ENCODE data around the gene UQCRH. TPM values are rescaled to one million over a fixed set of nuclear protein-coding genes. Genes with fewer than 3 reads are reported as not detected.

The UQCRH gene
- total RNA-seq, 1 donor from 2014 or later, result 1,085 TPM

GRCh38 chr1:46268578-46268977 lies 34.9 kb upstream of the UQCRH start:
- DNase-seq, result no peak
- TF ChIP-seq CTCF (IDR thresholded peaks at IDR 0.05; ENCODE audit: borderline replicate concordance), result no peak
- Histone ChIP-seq H3K4me1 (no peaks in the 10 kb centered on the region), H3K27me3 (ENCODE audit: low read depth) (no peaks in the 10 kb centered on the region), H3K27ac (replicated peaks) (no peak overlapping the region), H3K4me3 (no peak overlapping the region), H3K9me3 (replicated peaks) (no peaks in the 10 kb centered on the region), H3K36me3 (no peaks in the 10 kb centered on the region)
- intact Hi-C loops (cut with micrococcal nuclease), result no loop called here

GRCh38 chr1:46274225-46275029 lies 29.1 kb upstream of the UQCRH start:
- TF ChIP-seq CTCF (IDR thresholded peaks at IDR 0.05; ENCODE audit: borderline replicate concordance), result no peak
- H3K9me3 ChIP-seq (replicated peaks), result no peaks in the 10 kb centered on the region
- no peaks in the 10 kb centered on the region for H3K27me3 ChIP-seq (ENCODE audit: low read depth)
- peaks cover 15% of the 10 kb centered on the region for H3K36me3 ChIP-seq
- intact Hi-C loops (cut with micrococcal nuclease), result no loop called here
- H3K4me3 ChIP-seq, result no peak overlapping the region
- no peak overlapping the region for H3K27ac ChIP-seq (replicated peaks)
- DNase-seq, result no peak
- H3K4me1 ChIP-seq, result no peaks in the 10 kb centered on the region

GRCh38 chr1:46275030-46275337 lies 28.5 kb upstream of the UQCRH start:
- no peaks in the 10 kb centered on the region for H3K9me3 ChIP-seq (replicated peaks)
- H3K27me3 ChIP-seq (ENCODE audit: low read depth), result no peaks in the 10 kb centered on the region
- H3K36me3 ChIP-seq, result peaks cover 19% of the 10 kb centered on the region
- H3K4me3 ChIP-seq, result no peak overlapping the region
- H3K27ac ChIP-seq (replicated peaks), result no peak overlapping the region
- no peaks in the 10 kb centered on the region for H3K4me1 ChIP-seq
- DNase-seq, result no peak
- TF ChIP-seq CTCF (IDR thresholded peaks at IDR 0.05; ENCODE audit: borderline replicate concordance), result no peak
- intact Hi-C loops (cut with micrococcal nuclease), result no loop called here

GRCh38 chr1:46277658-46278373 lies 25.7 kb upstream of the UQCRH start:
- H3K4me1 ChIP-seq, result no peaks in the 10 kb centered on the region
- no peak overlapping the region for H3K4me3 ChIP-seq
- H3K9me3 ChIP-seq (replicated peaks), result no peaks in the 10 kb centered on the region
- no peaks in the 10 kb centered on the region for H3K27me3 ChIP-seq (ENCODE audit: low read depth)
- no peak overlapping the region for H3K27ac ChIP-seq (replicated peaks)
- no peak for DNase-seq
- intact Hi-C loops (cut with micrococcal nuclease), result no loop called here
- no peak for TF ChIP-seq CTCF (IDR thresholded peaks at IDR 0.05; ENCODE audit: borderline replicate concordance)
- H3K36me3 ChIP-seq, result peaks cover 45% of the 10 kb centered on the region

- no peak overlapping the region for H3K4me3 ChIP-seq
- H3K4me1 ChIP-seq, result peaks cover under 1% of the 10 kb centered on the region
- H3K27me3 ChIP-seq (ENCODE audit: low read depth), result no peaks in the 10 kb centered on the region
- H3K9me3 ChIP-seq (replicated peaks), result no peaks in the 10 kb centered on the region
- peaks cover 47% of the 10 kb centered on the region for H3K36me3 ChIP-seq
- TF ChIP-seq CTCF (IDR thresholded peaks at IDR 0.05; ENCODE audit: borderline replicate concordance), result no peak
- intact Hi-C loops (cut with micrococcal nuclease), result no loop called here
- H3K27ac ChIP-seq (replicated peaks), result no peak overlapping the region
- no peak for DNase-seq
These were observed 24.7 kb upstream of the UQCRH start for GRCh38 chr1:46278807-46279206.

All from left ventricle myocardium inferior (tissue), 1 donor.